ENCODE results near the gene SLC25A23.
"Not testable (repeated sequence)": the region's sequence is repeated elsewhere in the genome, so short reads cannot be mapped to it uniquely, and the experiment has no call there.

The SLC25A23 gene

GRCh38 chr19:6457958-6458694, 1.5 kb downstream of the SLC25A23 start:
- peak; percentile 30 for DNase-seq (ENCODE audit: low spot score)

- no peak for DNase-seq (ENCODE audit: low spot score)
Observed at GRCh38 chr19:6455924-6456323, 3.7 kb downstream of the SLC25A23 start.

GRCh38 chr19:6453951-6454565, 5.5 kb downstream of the SLC25A23 start:
- no peak for DNase-seq (ENCODE audit: low spot score)

GRCh38 chr19:6452899-6453298, 6.7 kb downstream of the SLC25A23 start:
- DNase-seq (ENCODE audit: low spot score) = no peak

GRCh38 chr19:6452223-6452614, 7.4 kb downstream of the SLC25A23 start:
- DNase-seq (ENCODE audit: low spot score) = no peak

- no peak for DNase-seq (ENCODE audit: low spot score)
Observed at GRCh38 chr19:6451583-6452222, 7.9 kb downstream of the SLC25A23 start.

GRCh38 chr19:6450166-6450565, 9.4 kb downstream of the SLC25A23 start:
- DNase-seq (ENCODE audit: low spot score) = no peak

- no peak for DNase-seq (ENCODE audit: low spot score)
Observed at GRCh38 chr19:6448045-6448444, 11.5 kb downstream of the SLC25A23 start.

- no peak for DNase-seq (ENCODE audit: low spot score)
Observed at GRCh38 chr19:6446452-6446851, 13.1 kb downstream of the SLC25A23 start.

- no peak for DNase-seq (ENCODE audit: low spot score)
Observed at GRCh38 chr19:6443986-6444385, 15.6 kb downstream of the SLC25A23 start.

- no peak for DNase-seq (ENCODE audit: low spot score)
Observed at GRCh38 chr19:6442087-6442688, 17.4 kb downstream of the SLC25A23 start.

- DNase-seq (ENCODE audit: low spot score) = no peak
Observed at GRCh38 chr19:6440905-6441304, 18.7 kb downstream of the SLC25A23 start.

- no peak for DNase-seq (ENCODE audit: low spot score)
Observed at GRCh38 chr19:6439743-6440142, 19.8 kb downstream of the SLC25A23 start.

GRCh38 chr19:6433663-6434062, 25.9 kb downstream of the SLC25A23 start, which contains the start of gene SLC25A41:
Gene SLC25A41, minus strand, starts transcription at chr19:6433763. Its CDS starts 70 bp downstream, at chr19:6433693.
- no peak for DNase-seq (ENCODE audit: low spot score)

- DNase-seq (ENCODE audit: low spot score) = no peak
Observed at GRCh38 chr19:6433165-6433564, 26.4 kb downstream of the SLC25A23 start.

GRCh38 chr19:6431891-6432290, 27.7 kb downstream of the SLC25A23 start:
- no peak for DNase-seq (ENCODE audit: low spot score)

GRCh38 chr19:6429419-6430221, 30.0 kb downstream of the SLC25A23 start:
- DNase-seq (ENCODE audit: low spot score) = no peak

- not testable (repeated sequence) for DNase-seq (ENCODE audit: low spot score)
Observed at GRCh38 chr19:6428692-6429418, 30.7 kb downstream of the SLC25A23 start.

GRCh38 chr19:6427131-6427530, 32.5 kb downstream of the SLC25A23 start:
- DNase-seq (ENCODE audit: low spot score) = no peak

- DNase-seq (ENCODE audit: low spot score) = no peak
Observed at GRCh38 chr19:6425732-6426620, 33.6 kb downstream of the SLC25A23 start.

Data from germinal center (tissue), 1 donor.